ENCODE data around the gene RALGDS. TPM values are rescaled to one million over a fixed set of nuclear protein-coding genes. Genes with fewer than 3 reads are reported as not detected.

RALGDS gene
- total and polyA plus RNA-seq, 9 of the 15 experiments (the other 6 are each of a cell fraction or from before 2014, with no cell fraction given), result 0.75 to 43.3 (median 27.1) TPM

DNA sequence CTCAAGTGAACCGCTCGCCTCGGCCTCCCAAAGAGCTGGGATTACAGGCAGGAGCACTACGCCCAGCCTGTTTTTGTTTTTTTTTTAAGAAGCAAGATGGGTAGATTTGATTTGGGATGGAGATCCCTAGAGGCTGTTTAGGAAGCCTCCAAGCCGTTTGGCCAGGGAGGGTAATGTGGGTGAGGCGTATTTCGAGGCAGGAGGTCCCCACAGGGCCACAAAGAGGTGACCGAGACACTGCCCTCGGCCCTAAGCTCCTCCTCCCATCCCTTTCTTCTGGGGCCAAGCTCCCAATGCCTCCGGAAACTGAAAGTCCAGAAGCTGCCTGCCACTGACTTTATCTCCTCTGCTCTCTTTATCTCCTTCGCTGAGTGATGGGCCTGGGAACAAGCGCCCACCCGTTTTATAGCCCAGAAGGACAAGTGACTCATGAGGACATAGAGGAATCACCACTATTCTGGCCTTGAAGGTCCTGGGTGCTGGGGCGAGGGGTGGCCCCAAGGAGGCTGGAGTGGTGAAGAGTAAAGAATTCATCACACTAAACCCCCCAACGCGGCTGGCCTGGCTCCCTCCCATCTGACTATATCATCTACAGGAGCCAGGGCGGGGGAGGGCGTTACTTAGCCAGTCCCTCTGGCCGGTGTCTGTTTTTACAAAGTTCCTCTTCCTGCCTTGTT, 2.0 kb upstream of the RALGDS start (continued):
- TF ChIP-seq, protein P1, sequence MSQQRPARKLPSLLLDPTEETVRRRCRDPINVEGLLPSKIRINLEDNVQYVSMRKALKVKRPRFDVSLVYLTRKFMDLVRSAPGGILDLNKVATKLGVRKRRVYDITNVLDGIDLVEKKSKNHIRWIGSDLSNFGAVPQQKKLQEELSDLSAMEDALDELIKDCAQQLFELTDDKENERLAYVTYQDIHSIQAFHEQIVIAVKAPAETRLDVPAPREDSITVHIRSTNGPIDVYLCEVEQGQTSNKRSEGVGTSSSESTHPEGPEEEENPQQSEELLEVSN (IDR thresholded peaks at IDR 0.05; ENCODE audit: borderline replicate concordance in 1 of 2, extremely low read depth in 1 of 2, insufficient read depth in 1 of 2, insufficient read length in 1 of 2, low read depth in 1 of 2, low read length in 1 of 2, poor library complexity in 1 of 2, severe bottlenecking in 1 of 2), result peak in 1 of 2 experiments; percentile 23
- TF ChIP-seq ERF (CRISPR knock-in tag; IDR thresholded peaks at IDR 0.05) (no peak), ZNF140 (CRISPR knock-in tag; IDR thresholded peaks at IDR 0.05) (no peak), ZNF175 (CRISPR knock-in tag; IDR thresholded peaks at IDR 0.05; ENCODE audit: low read depth) (no peak), RFX5 (IDR thresholded peaks at IDR 0.05; ENCODE audit: low read depth, low read length) (no peak), ZBTB17 (CRISPR knock-in tag; IDR thresholded peaks at IDR 0.05) (no peak), SPI1 (IDR thresholded peaks at IDR 0.05; ENCODE audit: borderline replicate concordance, low read depth, low read length) (peak; percentile 42; the same call in 1 of the 2 replicates), FOXA1 (IDR thresholded peaks at IDR 0.05; ENCODE audit: borderline replicate concordance) (no peak), BMI1 (IDR thresholded peaks at IDR 0.05; ENCODE audit: low read length) (no peak), POLR3A (IDR thresholded peaks at IDR 0.05; ENCODE audit: borderline replicate concordance, extremely low read depth, insufficient read depth, insufficient read length) (no peak), PHB2 (IDR thresholded peaks at IDR 0.05; ENCODE audit: low read depth) (no peak), SNRNP70 (optimal IDR thresholded peaks at IDR 0.05; ENCODE audit: low read depth, low read length) (no peak), ZNF232 (CRISPR knock-in tag; IDR thresholded peaks at IDR 0.05) (no peak)
- TF ChIP-seq, protein P2, sequence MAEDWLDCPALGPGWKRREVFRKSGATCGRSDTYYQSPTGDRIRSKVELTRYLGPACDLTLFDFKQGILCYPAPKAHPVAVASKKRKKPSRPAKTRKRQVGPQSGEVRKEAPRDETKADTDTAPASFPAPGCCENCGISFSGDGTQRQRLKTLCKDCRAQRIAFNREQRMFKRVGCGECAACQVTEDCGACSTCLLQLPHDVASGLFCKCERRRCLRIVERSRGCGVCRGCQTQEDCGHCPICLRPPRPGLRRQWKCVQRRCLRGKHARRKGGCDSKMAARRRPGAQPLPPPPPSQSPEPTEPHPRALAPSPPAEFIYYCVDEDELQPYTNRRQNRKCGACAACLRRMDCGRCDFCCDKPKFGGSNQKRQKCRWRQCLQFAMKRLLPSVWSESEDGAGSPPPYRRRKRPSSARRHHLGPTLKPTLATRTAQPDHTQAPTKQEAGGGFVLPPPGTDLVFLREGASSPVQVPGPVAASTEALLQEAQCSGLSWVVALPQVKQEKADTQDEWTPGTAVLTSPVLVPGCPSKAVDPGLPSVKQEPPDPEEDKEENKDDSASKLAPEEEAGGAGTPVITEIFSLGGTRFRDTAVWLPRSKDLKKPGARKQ (CRISPR knock-in tag; IDR thresholded peaks at IDR 0.05), result no peak
- TF ChIP-seq, protein P3, sequence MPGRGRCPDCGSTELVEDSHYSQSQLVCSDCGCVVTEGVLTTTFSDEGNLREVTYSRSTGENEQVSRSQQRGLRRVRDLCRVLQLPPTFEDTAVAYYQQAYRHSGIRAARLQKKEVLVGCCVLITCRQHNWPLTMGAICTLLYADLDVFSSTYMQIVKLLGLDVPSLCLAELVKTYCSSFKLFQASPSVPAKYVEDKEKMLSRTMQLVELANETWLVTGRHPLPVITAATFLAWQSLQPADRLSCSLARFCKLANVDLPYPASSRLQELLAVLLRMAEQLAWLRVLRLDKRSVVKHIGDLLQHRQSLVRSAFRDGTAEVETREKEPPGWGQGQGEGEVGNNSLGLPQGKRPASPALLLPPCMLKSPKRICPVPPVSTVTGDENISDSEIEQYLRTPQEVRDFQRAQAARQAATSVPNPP (IDR thresholded peaks at IDR 0.05; ENCODE audit: borderline replicate concordance, insufficient read depth, insufficient read length), result no peak
